ENCODE results near the gene MARVELD1. TPM values are rescaled to one million over a fixed set of nuclear protein-coding genes. Genes with fewer than 3 reads are reported as not detected.
"Not testable (repeated sequence)": the region's sequence is repeated elsewhere in the genome, so short reads cannot be mapped to it uniquely, and the experiment has no call there.

The MARVELD1 gene
- total and polyA plus RNA-seq, 8 donors: 5.7 to 21.0 (median 10.9) TPM

GRCh38 chr10:97679594-97679993, 33.9 kb upstream of the MARVELD1 start:
- H3K4me3 ChIP-seq: no peak overlapping the region

DNA sequence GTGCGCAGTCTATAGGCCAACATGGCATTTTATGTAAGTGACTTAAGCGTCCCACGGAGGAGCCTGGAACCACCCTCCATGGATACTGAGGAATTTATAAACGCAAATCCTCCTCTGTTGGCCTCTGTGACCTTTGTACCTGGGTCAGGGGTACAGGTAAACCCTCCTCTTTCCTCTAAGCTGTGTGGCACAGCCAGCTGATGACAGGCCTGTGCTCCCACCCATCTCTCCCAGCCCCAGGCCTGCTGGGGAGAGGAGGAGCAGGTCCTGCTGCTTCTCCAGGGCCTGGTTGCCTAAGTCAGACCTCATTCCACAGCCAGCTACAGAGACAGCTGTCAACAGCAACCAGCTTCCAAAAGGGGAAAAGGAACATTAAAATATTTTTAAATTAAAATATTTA, 31.5 kb upstream of the MARVELD1 start:
- H3K4me3 ChIP-seq: peak overlapping the region in 1 of 4 donors; percentile 67
- H3K27me3 ChIP-seq: no peaks in the 10 kb centered on the region
- H3K9me3 ChIP-seq: no peaks in the 10 kb centered on the region
- whole genome bisulfite sequencing, 5 donors: 68 to 73% (median 70%) methylated on average over 4 of the region's 4 CpGs
- intact Hi-C loops (cut with DNase I; ENCODE audit: low total_unique reads): no loop called here
- H3K4me1 ChIP-seq: peaks cover 26 to 67% (median 47%) of the 10 kb centered on the region in 4 donors
- no peak for DNase-seq
- H3K36me3 ChIP-seq: peaks cover 23 to 31% (median 26%) of the 10 kb centered on the region in 4 donors
- TF ChIP-seq EP300 (IDR thresholded peaks at IDR 0.05): no peak
- TF ChIP-seq CTCF (IDR thresholded peaks at IDR 0.05): no peak
- no peak for TF ChIP-seq POLR2AphosphoS5 (IDR thresholded peaks at IDR 0.05)
- no peak for TF ChIP-seq POLR2A (IDR thresholded peaks at IDR 0.05)
- H3K27ac ChIP-seq: peak overlapping the region in 1 of 5 donors; percentile 97

More at GRCh38 chr10:97679594-97679993, 33.9 kb upstream of the MARVELD1 start:
- TF ChIP-seq EP300 (IDR thresholded peaks at IDR 0.05) (no peak), POLR2A (IDR thresholded peaks at IDR 0.05) (no peak), CTCF (IDR thresholded peaks at IDR 0.05) (no peak), POLR2AphosphoS5 (IDR thresholded peaks at IDR 0.05) (no peak)
- Histone ChIP-seq H3K27me3 (no peaks in the 10 kb centered on the region), H3K36me3 (peaks cover 36 to 56% (median 51%) of the 10 kb centered on the region in 4 donors), H3K27ac (no peak overlapping the region), H3K9me3 (no peaks in the 10 kb centered on the region), H3K4me1 (peaks cover 22 to 51% (median 32%) of the 10 kb centered on the region in 4 donors)
- WGBS, 5 donors: 89 to 96% (median 94%) methylated on average over 9 to 16 of the region's 16 CpGs
- DNase-seq: no peak
- intact Hi-C loops (cut with DNase I; ENCODE audit: low total_unique reads): loop anchor here (5.0 kb wide), 1 partner anchor 53 kb away; no protein-coding TSS in a partner anchor

DNA sequence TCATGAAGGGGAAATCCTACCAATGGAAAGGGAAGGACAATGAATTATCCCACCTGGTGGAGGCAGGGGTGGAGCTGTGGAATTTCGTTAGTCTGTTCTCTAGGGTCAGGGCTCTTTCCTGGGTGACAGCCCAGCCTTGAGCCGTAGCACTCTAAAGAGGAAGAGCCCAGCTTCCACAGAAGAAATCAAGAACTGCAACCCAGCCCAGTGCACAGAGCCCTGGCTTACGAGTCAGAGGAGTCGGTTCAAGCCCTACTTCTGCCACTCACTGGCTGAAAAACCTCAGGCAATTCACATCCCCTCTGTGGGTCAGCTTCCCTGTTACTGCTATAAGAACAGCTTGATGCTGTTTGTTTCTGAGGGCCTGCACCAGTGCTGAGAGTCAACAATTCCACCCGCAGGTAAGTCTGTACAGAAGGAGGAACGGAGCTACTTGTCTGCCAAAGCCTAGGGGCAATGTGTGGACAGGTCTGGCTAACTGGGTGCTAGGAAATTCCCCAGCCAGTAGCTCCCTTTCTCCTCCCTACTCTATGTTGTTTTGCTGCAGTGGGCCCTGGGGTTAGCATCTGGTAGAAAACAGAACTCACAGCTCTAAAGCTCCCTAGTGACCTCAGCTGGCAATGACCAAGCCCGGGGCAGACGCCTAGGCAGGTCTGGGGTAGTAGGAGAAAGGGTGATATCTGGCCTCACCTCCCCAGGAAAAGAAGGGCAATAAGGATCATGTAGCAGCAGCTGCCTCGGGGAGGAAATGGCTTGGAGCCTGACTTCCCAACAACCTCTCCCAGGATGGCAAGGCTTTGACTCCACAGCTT, 29.8 kb upstream of the MARVELD1 start:
- 21 to 37% (median 30%) methylated on average over 8 to 9 of the region's 9 CpGs for WGBS, 5 donors
- no peak for TF ChIP-seq POLR2A (IDR thresholded peaks at IDR 0.05)
- no peak for TF ChIP-seq POLR2AphosphoS5 (IDR thresholded peaks at IDR 0.05)
- TF ChIP-seq EP300 (IDR thresholded peaks at IDR 0.05): no peak
- TF ChIP-seq CTCF (IDR thresholded peaks at IDR 0.05): no peak
- intact Hi-C loops (cut with DNase I; ENCODE audit: low total_unique reads): no loop called here
- peaks cover 9 to 15% (median 10%) of the 10 kb centered on the region in 4 donors for H3K36me3 ChIP-seq
- H3K27ac ChIP-seq: peak overlapping the region; percentile 60 to 97 (median 93)
- H3K9me3 ChIP-seq: no peaks in the 10 kb centered on the region
- DNase-seq: peak; percentile 37 to 47
- peak overlapping the region; percentile 57 to 78 (median 68) for H3K4me3 ChIP-seq
- H3K27me3 ChIP-seq: no peaks in the 10 kb centered on the region
- peaks cover 39 to 80% (median 60%) of the 10 kb centered on the region in 4 donors for H3K4me1 ChIP-seq

DNA sequence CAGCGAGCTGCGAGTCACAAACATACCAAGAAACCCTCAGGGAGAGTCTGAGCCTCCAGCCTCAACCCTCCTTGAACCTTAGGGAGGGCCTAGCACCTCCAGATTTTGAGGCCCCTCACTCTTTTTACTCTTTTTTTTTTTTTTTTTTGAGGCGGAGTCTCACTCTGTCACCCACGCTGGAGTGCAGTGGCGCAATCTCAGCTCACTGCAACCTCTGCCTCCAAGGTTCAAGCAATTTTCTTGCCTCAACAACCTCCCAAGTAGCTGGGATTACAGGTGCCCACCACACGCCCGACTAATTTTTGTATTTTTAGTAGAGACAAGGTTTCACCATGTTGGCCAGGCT, 29.2 kb upstream of the MARVELD1 start:
- Histone ChIP-seq H3K4me3 (peak overlapping the region; percentile 57 to 78 (median 68)), H3K4me1 (peaks cover 41 to 86% (median 63%) of the 10 kb centered on the region in 4 donors), H3K36me3 (peaks cover 4 to 10% (median 5%) of the 10 kb centered on the region in 4 donors), H3K27ac (peak overlapping the region; percentile 60 to 97 (median 93))
- H3K27me3 ChIP-seq; DNase-seq; intact Hi-C loops (cut with DNase I; ENCODE audit: low total_unique reads); H3K9me3 ChIP-seq: not testable (repeated sequence)
- 53 to 73% (median 69%) methylated on average over 7 of the region's 7 CpGs for WGBS, 5 donors

Data from stomach (tissue), 9 donors.